ENCODE measurements around the gene CHSY1.
"Not testable (repeated sequence)": the region's sequence is repeated elsewhere in the genome, so short reads cannot be mapped to it uniquely, and the experiment has no call there.

CHSY1 gene

DNA sequence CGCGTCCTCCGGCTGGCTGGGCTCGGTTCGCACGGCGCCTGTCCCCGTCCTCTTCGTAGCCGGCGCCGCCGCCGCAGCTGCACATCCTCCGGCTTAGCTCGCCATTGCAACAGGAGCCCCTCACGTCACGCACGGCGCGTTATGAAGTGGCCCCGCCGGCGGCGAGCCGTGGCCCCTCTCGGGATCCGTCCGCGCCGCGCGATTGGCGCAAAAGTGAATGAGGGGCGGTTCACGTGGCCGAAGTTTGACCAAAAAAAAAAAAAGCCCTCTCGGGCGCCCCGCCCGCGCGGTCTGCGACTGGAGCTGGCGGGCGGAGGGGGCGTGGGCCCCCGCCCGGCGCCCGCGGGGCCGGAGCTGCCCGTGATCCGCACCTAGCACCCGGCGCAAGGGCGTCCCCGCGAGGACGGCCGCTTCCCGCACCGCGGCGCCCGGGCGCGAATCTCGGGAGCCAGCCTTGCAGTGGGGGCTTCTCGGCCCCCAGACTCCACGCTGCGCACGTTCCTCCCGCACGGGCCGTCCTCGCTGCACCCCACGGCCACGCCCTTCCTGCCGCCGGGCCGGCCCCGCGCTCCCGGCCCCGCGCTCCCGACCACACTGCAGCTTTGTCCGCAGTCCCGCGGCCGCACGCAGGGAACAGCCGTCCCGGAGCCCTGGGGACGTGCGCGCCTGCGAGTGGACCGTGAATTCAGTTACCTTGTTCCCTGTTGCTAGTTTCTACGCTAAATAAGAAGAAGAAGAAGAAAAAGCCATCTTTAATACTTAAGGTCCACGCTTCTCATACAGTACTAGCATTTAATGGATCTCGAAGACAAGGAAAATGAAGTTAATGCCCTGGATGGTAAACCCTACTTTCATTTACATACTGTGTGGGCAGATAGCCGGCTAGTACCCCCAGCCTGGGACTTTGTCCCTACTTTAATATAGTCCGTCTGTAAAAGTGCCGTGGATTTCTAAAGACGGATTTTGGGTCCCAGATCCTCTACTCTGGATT, at the start of gene CHSY1:
Gene CHSY1, minus strand, starts transcription at position 219 of the 991 bp plus-strand sequence. CDS start 592 bp downstream, outside the sequence.
- peak; percentile 97 for DNase-seq

DNA sequence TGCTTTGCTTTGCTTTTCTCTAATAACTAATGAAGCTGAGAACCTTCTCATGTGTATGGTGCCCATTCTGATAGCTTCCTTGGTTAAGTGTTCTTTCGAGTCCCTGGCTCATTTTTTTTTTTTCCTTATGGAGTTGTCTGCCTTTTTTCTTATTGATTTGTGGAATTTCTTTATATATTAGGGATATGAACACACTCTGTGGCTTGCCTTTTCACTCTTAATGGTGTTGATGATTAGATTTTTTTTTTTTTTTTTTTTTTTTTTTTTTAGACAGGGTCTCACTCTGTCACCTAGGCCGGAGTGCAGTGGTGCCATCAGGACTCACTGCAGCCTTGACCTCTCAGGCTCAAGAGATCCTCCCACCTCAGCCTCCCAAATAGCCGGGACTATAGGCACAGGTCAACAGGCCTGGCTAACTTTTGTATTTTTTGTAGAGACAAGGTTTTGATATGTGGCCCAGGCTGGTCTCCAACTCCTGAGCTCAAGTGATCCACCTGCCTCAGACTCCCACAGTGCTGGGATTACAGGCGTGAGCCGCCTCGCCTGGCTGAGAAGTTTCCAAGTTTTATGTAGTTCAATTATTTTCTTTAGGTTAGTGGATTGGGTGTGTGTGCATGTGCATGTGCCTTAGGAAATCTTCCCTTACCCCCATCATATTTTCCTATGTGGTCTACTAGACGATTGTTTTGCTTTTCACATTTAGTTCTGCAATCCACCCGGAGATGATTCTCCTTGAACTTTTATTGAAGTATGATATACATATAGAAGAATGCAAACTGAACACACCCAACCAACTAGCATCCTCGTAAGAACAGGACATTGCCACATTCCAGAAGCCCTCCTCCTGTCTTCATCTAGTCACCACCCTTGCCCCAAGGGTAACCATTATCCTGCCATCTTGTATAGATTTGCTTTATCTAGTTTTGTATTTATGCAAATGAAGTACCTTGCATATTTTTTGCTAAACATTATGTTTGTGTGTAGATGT, 44.9 kb upstream of the CHSY1 start:
- no peak for DNase-seq

DNA sequence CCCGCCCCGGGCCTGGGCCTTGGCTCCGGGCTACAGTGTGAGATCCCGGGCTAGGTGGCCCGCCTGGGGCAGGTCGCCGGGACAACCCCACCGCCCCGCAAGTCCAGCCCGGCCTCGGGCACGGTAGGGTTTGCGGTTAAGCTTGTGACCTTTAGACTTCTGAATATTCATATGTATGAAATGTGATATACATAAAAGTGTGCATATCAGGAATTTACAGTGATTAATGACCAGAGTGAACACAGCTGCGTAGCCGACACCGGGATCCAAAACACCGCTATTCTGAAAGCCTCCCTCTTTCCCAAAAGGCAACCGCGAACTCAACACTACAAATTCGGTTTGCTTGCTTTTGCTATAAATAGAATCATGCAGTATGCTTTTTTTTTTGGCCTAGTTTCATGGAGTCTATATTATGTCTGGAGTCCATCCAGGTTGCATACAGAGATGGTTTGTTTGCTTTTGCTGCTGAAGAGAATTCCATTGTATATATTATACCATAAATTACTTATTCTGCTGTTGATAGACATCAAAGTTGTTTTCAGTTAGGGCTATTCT, 43.8 kb upstream of the CHSY1 start:
- DNase-seq: peak; percentile 63

- peak; percentile 99 for DNase-seq
Observed at GRCh38 chr15:101294731-101295606, 43.1 kb upstream of the CHSY1 start, which contains the start of gene SNRPA1. Gene SNRPA1, minus strand, starts transcription at chr15:101295248. Its CDS starts 70 bp downstream, at chr15:101295178.

GRCh38 chr15:101293122-101293521, 41.3 kb upstream of the CHSY1 start:
- DNase-seq: peak; percentile 33

GRCh38 chr15:101288905-101289513, 37.2 kb upstream of the CHSY1 start:
- DNase-seq: peak; percentile 75

GRCh38 chr15:101287342-101287741, 35.5 kb upstream of the CHSY1 start:
- DNase-seq: not testable (repeated sequence)

DNA sequence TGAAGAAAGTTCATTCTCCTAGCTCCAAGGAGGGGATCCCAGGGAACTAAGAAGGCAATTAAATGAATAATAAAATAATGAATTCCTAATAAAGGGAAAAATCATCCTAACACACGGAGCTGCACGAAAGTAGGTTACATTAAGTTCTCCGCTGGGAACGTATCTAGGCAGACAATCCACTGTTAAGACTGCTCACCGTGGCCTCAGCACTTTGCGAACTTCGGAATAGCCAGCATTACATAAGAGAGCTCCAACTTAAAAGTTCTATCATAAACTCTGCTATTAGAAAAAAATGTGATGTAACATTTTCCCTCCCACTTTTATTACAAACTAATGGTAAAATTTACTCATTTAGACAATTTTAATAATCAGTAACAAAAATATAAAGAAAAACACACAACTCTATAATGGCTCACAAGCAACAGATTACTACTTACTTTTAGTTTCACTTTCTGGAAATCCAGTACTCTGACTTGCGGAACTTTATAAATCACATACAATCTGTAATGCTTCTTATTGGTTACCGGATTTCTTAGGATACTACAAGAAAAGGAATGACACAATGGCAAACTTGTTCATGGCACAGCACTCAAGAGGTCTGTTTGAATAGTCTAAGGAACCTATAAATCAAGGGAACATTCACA, 34.7 kb upstream of the CHSY1 start:
- DNase-seq: no peak

GRCh38 chr15:101283931-101284330, 32.1 kb upstream of the CHSY1 start:
- DNase-seq: no peak

DNA sequence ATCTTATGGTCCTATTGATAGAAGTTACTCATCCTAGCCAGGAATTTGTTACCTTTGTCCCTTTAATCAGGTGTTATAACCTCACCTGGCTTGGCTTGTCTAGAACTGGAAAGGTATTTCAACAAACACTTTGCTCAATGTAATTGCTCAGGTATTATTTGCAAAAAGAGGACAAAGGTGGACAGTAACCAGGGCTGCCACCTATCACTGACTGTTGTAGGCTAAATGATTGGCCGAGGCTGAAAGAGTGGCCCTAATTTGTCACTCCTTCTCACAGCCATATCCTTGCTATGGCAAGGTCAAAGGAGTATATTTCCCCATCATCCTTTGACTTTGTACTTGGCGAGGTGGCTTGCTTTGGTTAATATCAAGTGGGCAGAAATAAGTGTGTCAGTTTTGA, 28.2 kb upstream of the CHSY1 start:
- DNase-seq: no peak

- DNase-seq: no peak
Observed at GRCh38 chr15:101277943-101278564, 26.2 kb upstream of the CHSY1 start.

DNA sequence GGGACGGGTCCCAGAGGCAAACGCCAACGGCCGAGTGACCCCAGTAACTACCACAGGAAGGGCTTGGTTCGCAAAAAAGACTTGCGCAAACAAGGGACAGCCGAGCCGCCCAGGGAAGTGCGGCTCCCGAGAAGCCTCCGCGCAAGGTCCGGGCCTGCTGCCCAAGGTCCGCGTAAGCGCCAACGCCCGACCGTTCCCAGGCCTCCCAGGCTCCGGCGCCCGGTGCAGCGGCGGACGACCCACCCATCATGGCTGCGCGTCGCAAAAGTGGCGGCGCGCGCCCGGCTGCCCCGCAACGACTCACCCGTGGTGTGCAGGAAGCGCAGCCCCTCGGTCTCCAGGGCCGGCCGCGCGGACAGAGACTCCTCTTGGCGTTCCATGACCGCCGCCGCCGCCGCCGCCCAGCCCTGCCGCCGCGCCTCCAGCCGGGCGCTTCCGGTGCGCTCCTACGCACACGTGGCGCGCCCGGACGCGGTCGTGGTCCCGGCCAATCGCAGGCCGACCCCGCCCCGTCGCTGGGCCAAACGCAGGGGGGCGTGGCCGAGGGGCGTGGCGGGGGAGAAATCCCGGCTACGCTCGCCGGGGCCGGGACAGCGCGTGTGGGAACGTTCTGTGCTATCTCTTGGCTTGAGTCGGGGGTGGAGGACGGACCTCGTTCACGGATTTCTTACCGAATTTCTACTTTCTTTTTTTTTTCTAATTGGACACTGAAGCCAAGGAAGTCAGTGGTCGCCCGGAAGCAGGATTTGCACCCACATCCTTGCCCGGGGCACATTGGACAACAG, 25.4 kb upstream of the CHSY1 start, which contains the start of gene SELENOS:
Gene SELENOS, minus strand, starts transcription at position 448 of the 785 bp plus-strand sequence. Its CDS starts 68 bp downstream, at position 380.
- DNase-seq: peak; percentile 98

DNA sequence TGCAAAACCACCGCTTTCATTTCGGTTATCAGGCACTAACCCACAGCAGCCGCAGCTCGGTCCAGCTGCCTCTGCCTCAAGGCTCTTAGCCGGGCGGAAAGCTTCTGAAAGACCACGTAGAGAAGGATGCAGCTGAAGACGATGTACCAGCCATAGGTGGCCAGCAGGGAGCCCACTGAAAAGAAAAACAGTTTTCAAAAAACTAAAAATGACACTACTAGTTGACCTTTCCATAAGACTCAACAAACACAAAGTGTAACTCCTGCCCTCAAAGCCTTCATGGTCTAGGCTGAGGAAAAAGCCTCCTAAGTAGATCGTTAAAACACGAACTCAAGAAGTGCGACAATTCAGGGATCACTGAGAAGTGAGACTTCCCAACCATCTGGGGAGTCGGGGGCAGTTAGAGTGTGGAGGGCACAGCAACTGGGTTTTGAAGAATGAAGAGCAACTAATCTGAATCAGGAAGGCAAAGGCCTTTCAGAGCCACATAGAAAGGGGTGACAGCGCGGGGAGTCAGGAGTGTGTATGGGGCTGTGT, 24.7 kb upstream of the CHSY1 start:
- peak; percentile 81 for DNase-seq

GRCh38 chr15:101275018-101275417, 23.2 kb upstream of the CHSY1 start:
- DNase-seq: no peak

- DNase-seq: no peak
Observed at GRCh38 chr15:101273534-101273933, 21.7 kb upstream of the CHSY1 start.

DNA sequence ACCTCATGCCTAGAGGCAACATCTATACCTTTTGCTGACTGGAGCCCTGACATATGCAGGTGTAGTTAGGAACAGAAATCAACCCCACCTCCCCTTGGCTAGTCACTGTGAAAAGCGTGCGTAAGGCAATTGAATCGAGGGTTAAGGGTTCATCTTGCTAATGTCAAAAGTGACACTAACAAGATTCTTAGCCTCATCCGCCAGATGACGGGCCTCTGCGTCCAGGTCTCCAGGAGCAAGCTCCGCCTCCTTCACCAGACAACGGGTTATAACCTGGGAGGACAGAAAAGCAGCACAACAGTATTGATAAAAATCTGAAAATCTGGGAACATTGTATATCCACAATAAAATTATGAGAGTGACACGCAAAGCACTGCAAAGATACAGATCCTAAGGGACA, 20.7 kb upstream of the CHSY1 start:
- DNase-seq: no peak

- peak; percentile 36 for DNase-seq
Observed at GRCh38 chr15:101269479-101270223, 17.8 kb upstream of the CHSY1 start.
